ENCODE measurements around the gene EXOC3L4.
"Not testable (repeated sequence)": the region's sequence is repeated elsewhere in the genome, so short reads cannot be mapped to it uniquely, and the experiment has no call there.

Gene EXOC3L4

GRCh38 chr14:103094406-103095209 lies at the start of gene EXOC3L4:
TSS of gene EXOC3L4 (plus strand) at chr14:103094725. CDS start at chr14:103100220, 5,495 bp downstream.
- DNase-seq, result no peak

GRCh38 chr14:103045371-103045869 lies 49.1 kb upstream of the EXOC3L4 start:
- no peak for DNase-seq

DNA sequence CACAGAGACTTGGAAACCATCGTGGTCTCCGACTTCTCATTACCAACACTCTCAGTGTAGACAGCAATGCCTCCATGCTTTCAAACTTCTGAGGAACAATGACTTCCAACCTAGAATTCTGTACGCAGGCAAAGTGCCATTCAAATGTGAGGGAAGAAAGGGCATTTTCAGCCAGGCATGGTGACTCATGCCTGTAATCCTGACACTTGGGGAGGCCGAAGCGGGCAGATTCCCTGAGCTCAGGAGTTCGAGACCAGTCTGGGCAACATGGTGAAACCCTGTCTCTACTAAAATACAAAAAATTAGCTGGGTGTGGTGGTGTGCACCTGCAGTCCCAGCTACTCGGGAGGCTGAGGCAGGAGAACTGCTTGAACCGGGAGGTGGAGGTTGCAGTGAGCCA lies 47.1 kb upstream of the EXOC3L4 start:
- DNase-seq, result not testable (repeated sequence)

DNA sequence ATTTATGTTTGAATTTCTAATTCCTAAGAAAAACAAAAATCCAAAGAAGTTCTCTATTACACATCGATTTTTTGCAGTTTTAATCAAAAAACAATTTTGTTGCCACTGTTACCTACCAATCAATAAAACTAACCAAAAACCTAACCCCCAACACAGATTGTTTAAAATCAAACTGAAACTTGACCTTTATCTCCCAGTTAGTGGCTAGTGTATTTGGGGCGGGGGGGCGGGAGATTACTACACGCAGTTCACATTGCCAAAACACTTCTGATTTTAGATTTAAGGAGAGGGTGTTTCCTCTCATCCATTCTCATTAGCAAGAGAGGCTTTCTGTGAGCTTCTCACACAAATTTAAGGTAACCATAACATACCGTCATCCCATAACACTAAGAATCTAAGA lies 43.6 kb upstream of the EXOC3L4 start:
- DNase-seq, result no peak

DNA sequence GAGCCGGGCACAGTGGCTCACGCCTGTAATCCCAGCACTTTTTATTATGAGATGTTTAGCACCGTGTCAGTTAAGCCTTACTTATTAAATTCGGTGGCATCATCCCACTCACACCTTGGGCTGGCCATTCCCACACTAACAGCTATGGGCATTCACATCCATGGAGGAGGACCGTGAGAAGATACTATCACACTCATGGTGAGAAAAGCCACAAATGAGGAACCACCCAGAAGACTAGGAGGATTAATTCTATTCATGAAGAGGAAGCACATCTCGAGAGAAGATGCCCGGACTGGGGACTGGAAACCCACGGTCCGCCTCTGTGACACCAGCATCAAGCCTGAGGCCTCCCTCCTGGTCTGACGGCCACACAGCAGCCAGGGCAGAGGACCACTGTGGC lies 42.1 kb upstream of the EXOC3L4 start:
- DNase-seq, result no peak

- no peak for DNase-seq
These were observed 38.8 kb upstream of the EXOC3L4 start for GRCh38 chr14:103055695-103056094.

DNA sequence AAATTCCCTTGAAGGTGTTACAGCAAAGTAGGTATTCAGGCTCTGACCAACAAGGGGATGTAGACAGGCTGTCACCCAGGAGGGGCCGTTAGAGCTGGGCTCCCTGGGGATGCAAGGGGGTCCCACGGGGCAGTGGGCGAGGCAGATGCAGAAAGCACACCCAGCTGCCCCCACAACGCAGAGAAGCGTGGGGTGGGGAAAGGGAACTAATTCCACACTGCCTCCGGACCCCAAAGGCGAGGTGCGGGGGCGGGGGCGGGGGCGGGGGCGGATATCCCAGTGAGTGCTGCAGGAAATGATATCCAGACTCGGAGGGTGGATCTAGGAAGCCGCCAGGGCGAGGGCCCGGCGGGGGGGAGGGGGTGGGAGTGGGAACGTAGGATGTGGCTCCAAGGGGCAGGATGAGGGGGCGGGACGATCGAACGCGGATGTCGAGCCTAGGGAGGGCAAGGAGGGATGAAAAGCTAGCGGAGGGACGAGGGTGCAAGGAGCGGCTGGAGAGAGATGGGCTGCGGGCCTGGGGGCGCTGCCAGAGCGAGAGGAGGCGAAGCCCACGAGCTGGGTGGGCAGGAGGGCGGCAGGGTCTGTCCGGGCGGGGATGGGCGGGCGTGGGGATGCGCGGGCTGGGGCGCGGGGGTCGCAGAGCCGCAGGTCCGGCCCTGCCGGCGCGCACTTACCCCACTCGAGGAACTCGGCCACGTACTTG lies 38.0 kb upstream of the EXOC3L4 start:
- DNase-seq, result no peak

GRCh38 chr14:103057028-103057371 lies 37.5 kb upstream of the EXOC3L4 start:
- no peak for DNase-seq

GRCh38 chr14:103057372-103058163 lies 37.0 kb upstream of the EXOC3L4 start, which contains the start of gene CDC42BPB:
TSS of gene CDC42BPB (minus strand) at chr14:103057549. CDS start at chr14:103057173, 376 bp downstream.
- DNase-seq, result peak; percentile 85

- no peak for DNase-seq
These were observed 36.1 kb upstream of the EXOC3L4 start for GRCh38 chr14:103058164-103059055.

GRCh38 chr14:103059556-103059955 lies 35.0 kb upstream of the EXOC3L4 start:
- no peak for DNase-seq

GRCh38 chr14:103061482-103061976 lies 33.0 kb upstream of the EXOC3L4 start:
- DNase-seq, result no peak

GRCh38 chr14:103064436-103064835 lies 30.1 kb upstream of the EXOC3L4 start:
- no peak for DNase-seq

- DNase-seq, result no peak
These were observed 29.5 kb upstream of the EXOC3L4 start for GRCh38 chr14:103064978-103065377.

DNA sequence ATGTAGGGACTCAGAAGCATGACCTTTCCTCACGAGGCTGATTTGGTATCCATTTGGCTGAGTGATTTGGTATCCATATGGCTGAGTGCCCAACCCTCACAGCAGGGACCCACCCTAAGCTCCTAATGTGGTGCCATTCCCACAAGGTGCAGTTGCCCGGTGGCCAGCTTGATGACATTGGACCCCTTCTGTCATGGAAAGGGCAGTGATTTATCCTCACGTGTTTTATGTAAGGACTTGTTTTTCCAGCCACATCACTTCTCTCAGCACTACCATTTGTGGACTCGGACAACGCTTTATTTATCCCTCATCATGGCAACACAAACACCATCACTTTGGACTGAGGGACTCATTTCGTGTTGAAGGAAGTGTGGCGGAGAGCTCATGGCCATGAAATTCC lies 28.7 kb upstream of the EXOC3L4 start:
- DNase-seq, result no peak

GRCh38 chr14:103066399-103066798 lies 28.1 kb upstream of the EXOC3L4 start:
- no peak for DNase-seq

DNA sequence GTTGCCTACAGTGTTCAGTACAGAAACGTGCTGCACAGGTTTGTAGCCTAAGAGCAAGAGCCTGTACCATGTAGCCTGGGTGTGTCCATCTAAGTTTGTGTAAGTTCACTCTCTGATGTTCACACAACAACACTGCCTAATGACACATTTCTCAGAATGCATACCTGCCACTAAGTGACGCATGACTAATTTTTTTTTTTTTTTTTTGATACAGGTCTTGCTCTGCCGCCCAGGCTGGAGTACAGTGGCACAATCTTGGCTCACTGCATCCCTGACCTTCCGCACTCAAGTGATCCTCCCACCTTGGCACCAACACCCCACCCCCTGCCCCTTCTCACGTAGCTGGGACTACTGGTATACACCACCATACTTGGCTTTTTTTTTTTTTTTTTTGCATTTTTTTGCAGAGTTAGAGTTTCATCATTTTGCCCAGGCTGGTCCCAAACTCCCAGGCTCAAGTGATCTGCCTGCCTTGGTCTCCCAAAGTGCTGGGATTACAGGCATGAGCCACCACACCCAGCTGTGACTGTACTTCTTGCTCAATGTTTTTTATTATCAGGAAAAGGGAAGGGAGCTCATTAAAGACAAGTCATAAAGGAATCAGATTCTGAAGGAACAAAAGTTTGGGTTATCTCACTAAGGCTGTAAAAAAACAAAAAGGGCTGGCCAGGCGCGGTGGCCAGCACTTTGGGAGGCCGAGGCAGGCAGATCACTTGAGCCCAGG lies 27.1 kb upstream of the EXOC3L4 start:
- DNase-seq, result peak; percentile 42

GRCh38 chr14:103068351-103069073 lies 26.0 kb upstream of the EXOC3L4 start:
- no peak for DNase-seq

DNA sequence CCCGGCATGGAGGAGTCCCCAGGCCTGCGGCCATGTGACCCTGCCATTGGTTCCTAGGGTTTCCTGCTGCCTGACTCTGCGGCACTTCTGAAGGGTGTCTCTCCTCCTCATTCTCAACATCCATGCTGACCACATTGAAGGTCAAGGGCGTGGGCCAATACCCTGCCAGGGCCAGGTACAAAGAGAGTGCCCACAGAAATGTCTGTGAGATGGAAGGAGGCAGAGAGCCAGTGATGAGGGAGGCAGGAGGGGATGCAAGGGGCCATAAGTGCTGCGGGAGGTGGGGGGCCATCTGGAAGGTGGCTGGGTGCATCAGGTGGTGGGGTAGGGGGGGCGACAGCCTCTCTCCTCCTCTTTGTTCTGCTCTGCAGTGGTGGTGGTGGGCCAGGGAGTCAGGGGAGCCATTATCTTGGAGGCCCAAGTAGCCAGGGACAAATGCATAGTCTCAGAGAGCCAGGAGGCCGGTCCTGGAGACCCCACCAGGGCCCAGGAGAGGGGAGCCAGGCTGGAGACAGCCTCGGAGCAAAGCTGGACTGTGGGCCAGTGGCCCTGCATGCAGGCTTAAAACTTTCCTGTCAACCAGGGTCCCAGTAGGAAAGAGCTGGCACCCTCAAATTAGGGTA lies 24.2 kb upstream of the EXOC3L4 start:
- DNase-seq, result no peak

DNA sequence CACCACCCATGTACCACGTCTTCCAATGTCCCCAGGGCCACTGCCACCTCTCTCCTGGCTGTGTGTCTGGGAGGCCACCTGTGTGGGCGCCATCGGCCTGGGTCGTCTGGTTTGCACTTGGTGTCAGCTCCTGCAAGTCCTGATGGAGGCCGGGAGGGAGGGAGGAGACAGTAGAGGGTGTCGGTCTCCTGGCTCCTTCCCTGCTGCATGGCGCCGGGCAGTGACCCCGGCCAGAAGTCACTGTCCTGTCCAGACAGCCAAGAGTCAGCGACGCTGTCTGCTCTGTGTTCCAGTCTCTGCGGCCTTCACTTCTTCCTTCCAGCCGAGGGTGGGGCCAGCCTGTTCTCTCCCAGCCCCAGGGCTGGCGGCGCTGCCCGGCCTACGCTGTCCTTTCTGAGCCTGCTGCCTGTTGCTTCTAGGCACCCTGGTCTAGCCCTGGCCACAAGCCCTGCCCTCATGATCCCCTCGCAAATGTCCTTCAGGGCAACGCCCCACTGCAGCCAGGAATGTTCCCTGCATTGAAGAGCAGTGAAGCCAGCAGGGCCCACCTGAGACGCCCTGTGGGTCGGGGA lies 23.5 kb upstream of the EXOC3L4 start:
- no peak for DNase-seq
